RPMI8226 (cell line): ENCODE data around the gene OSBP.
"Not testable (repeated sequence)": the region's sequence is repeated elsewhere in the genome, so short reads cannot be mapped to it uniquely, and the experiment has no call there.

Experiments used
- DNase-seq: peaks from one replicate; pipeline ENCODE4 v3.0.0-alpha.2; 2015

Gene OSBP

GRCh38 chr11:59615637-59616395 lies at the start of gene OSBP:
OSBP (minus strand) TSS chr11:59615774; CDS start chr11:59615664, 110 bp downstream.
- peak; percentile 98 for DNase-seq

GRCh38 chr11:59660621-59661020 lies 45.0 kb upstream of the OSBP start:
- no peak for DNase-seq

- no peak for DNase-seq
These were observed 44.4 kb upstream of the OSBP start for GRCh38 chr11:59659981-59660380.

- DNase-seq: no peak
These were observed 42.5 kb upstream of the OSBP start for GRCh38 chr11:59658036-59658435.

- DNase-seq: no peak
These were observed 39.3 kb upstream of the OSBP start for GRCh38 chr11:59654893-59655292.

GRCh38 chr11:59647245-59647980 lies 31.8 kb upstream of the OSBP start:
- no peak for DNase-seq

GRCh38 chr11:59644528-59644927 lies 29.0 kb upstream of the OSBP start:
- no peak for DNase-seq

- DNase-seq: no peak
These were observed 27.8 kb upstream of the OSBP start for GRCh38 chr11:59643390-59643789.

GRCh38 chr11:59641156-59641555 lies 25.6 kb upstream of the OSBP start:
- DNase-seq: no peak

GRCh38 chr11:59630493-59630892 lies 14.9 kb upstream of the OSBP start:
- DNase-seq: no peak

- no peak for DNase-seq
These were observed 14.4 kb upstream of the OSBP start for GRCh38 chr11:59629996-59630395.

GRCh38 chr11:59626969-59627368 lies 11.4 kb upstream of the OSBP start:
- not testable (repeated sequence) for DNase-seq

GRCh38 chr11:59625703-59626102 lies 10.1 kb upstream of the OSBP start:
- no peak for DNase-seq

- no peak for DNase-seq
These were observed 2.3 kb upstream of the OSBP start for GRCh38 chr11:59617876-59618275.

GRCh38 chr11:59616396-59616982 lies 915 bp upstream of the OSBP start:
- peak; percentile 17 for DNase-seq

GRCh38 chr11:59615120-59615636 lies 396 bp downstream of the OSBP start:
- peak; percentile 68 for DNase-seq

- no peak for DNase-seq
These were observed 1.1 kb downstream of the OSBP start for GRCh38 chr11:59614277-59615119.

- no peak for DNase-seq
These were observed 3.7 kb downstream of the OSBP start for GRCh38 chr11:59611570-59612565.

GRCh38 chr11:59610289-59610688 lies 5.3 kb downstream of the OSBP start:
- DNase-seq: no peak

GRCh38 chr11:59607703-59608454 lies 7.7 kb downstream of the OSBP start:
- no peak for DNase-seq

- DNase-seq: no peak
These were observed 13.1 kb downstream of the OSBP start for GRCh38 chr11:59602432-59602831.
